HUES6 (cell line): ENCODE results near the gene FOXN3.
A peak's percentile ranks its signal among the peaks of the same experiment; 100 is the strongest.
"Not testable (repeated sequence)": the region's sequence is repeated elsewhere in the genome, so short reads cannot be mapped to it uniquely, and the experiment has no call there.

ENCODE experiments used
- H3K27ac ChIP-seq: 2 replicates; pipeline ENCODE4 v1.7.0; 2013; ENCODE audit warnings: low read depth, mild to moderate bottlenecking, low read length, inconsistent platforms
- H3K27me3 ChIP-seq: 2 replicates; pipeline ENCODE4 v1.6.1; 2013; ENCODE audit warnings: low read length; ENCODE audit not compliant: control insufficient read depth, insufficient read depth
- H3K36me3 ChIP-seq: 2 replicates; pipeline ENCODE4 v1.6.1; 2013; ENCODE audit warnings: low read length; ENCODE audit not compliant: control insufficient read depth, insufficient read depth
- H3K4me1 ChIP-seq: 2 replicates; pipeline ENCODE4 v1.6.1; 2013; ENCODE audit warnings: low read length; ENCODE audit not compliant: control insufficient read depth, insufficient read depth
- H3K4me3 ChIP-seq: 2 replicates; pipeline ENCODE4 v1.5.1; 2013; ENCODE audit warnings: low read depth, low read length
- H3K9ac ChIP-seq: one replicate; pipeline ENCODE4 v1.6.1; 2013; ENCODE audit warnings: mild to moderate bottlenecking, low read length
- H3K9me3 ChIP-seq: 2 replicates; pipeline ENCODE4 v1.6.1; 2013; ENCODE audit warnings: low read depth, low read length; ENCODE audit not compliant: control insufficient read depth, insufficient read depth

FOXN3 gene

DNA sequence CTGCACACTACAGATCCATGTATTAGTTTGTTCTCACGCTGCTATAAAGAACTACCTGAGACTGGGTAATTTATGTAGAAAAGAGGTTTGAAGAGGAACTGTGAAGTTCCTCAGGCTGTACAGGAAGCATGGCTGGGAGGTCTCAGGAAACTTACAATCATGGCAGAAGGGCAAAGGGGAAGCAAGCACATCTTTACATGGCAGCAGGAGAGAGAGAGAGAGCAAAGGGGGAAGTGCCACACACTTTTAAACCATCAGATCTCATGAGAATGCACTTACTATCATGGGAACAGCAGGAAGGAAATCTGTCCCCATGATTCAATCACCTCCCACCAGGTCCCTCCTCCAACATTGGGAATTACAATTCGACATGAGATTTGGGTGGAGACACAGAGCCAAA is 265.3 kb downstream of the FOXN3 start:
- H3K4me1 ChIP-seq, H3K27me3 ChIP-seq, H3K9me3 ChIP-seq, H3K36me3 ChIP-seq, H3K27ac ChIP-seq, H3K9ac ChIP-seq, H3K4me3 ChIP-seq: not testable (repeated sequence)

DNA sequence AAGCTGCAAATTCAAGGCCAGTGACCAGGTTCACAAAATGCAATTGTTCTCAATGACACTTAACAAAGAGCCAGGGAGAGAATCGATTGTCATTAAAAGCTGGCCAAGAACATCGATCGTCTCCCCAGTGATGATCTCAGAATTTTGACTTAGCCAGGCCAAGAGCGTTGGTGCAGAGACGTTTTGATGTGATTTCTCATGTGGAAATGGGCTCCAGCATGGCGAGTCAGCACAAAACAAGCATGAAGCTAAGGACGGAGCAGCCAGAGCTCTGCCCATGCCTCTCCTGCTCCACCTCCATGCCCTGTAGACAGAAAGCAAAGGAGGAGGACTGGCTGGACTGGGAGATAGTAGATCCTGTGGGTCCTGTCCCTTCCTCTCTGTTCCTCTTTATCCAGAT is 270.8 kb downstream of the FOXN3 start:
- Histone ChIP-seq H3K4me1 (peaks cover 7% of the 10 kb centered on the region; the same call in 1 of the 2 replicates), H3K9ac (no peak overlapping the region), H3K27me3 (no peaks in the 10 kb centered on the region), H3K27ac (no peak overlapping the region), H3K9me3 (no peaks in the 10 kb centered on the region), H3K4me3 (no peak overlapping the region), H3K36me3 (no peaks in the 10 kb centered on the region)

DNA sequence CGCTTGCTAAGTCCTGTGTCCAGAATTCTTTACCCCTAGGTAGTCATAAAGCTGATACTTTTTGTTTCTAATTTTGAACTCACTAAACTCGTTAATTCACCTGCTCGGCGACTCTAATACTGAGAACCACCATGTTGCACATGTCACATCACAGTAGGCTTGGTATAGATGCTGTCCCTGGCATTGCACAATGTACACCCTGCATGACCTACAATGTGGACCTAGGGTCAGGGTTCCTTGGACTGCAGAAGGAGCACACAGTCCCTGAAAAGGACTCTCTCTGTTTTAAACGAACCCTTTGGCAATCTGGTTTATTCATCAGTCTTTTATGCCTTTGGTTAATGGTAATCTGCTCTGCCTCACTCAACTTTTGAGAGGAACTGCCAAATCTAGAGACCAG is 272.4 kb downstream of the FOXN3 start:
- no peaks in the 10 kb centered on the region for H3K36me3 ChIP-seq
- no peak overlapping the region for H3K9ac ChIP-seq
- no peak overlapping the region for H3K4me3 ChIP-seq
- H3K27me3 ChIP-seq, result no peaks in the 10 kb centered on the region
- H3K4me1 ChIP-seq, result peaks cover 13% of the 10 kb centered on the region
- H3K27ac ChIP-seq, result no peak overlapping the region
- H3K9me3 ChIP-seq, result no peaks in the 10 kb centered on the region

DNA sequence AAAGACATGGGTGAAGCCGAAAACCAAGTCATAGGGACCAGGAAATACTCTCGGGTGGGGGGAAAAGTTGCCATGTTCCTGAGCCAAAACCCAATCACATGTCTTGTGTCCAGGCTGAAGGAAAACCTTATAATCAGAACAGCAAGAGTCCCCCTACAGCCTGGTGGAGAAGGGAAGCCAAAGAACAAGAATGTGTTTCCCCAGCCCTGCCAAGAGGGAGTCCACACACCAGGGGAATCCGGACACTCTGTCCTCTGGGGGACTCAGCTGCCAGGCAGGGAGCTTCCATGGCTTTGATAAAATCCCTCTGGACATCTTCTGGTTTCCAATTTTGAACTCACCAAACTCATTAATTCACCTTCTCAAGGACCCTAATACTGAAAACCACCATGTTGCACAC is 273.0 kb downstream of the FOXN3 start:
- no peak overlapping the region for H3K9ac ChIP-seq
- no peaks in the 10 kb centered on the region for H3K9me3 ChIP-seq
- peaks cover 19% of the 10 kb centered on the region for H3K4me1 ChIP-seq
- no peak overlapping the region for H3K4me3 ChIP-seq
- no peaks in the 10 kb centered on the region for H3K36me3 ChIP-seq
- H3K27me3 ChIP-seq, result no peaks in the 10 kb centered on the region
- H3K27ac ChIP-seq, result no peak overlapping the region

DNA sequence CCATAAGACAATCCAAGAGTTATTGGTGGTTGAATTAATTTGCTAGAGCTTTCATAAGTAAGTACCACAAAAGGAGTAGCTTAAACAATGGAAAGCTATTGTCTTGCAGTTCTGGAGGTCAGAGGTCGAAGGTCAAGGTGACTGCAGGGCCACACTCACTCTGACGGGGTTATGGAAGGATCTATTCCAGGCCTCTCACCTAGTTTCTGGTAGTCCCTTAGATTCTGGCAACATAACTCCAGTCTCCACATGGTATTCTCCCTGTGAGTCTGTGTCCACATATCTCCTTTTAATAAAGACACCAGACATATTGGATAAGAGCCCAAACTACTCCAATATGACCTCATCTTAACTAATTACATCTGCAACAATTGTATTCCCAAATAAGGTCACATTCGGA is 273.4 kb downstream of the FOXN3 start:
- Histone ChIP-seq H3K4me1 (peaks cover 24% of the 10 kb centered on the region), H3K27ac (no peak overlapping the region), H3K9ac (no peak overlapping the region), H3K36me3 (no peaks in the 10 kb centered on the region), H3K27me3 (no peaks in the 10 kb centered on the region), H3K9me3 (no peaks in the 10 kb centered on the region), H3K4me3 (no peak overlapping the region)

DNA sequence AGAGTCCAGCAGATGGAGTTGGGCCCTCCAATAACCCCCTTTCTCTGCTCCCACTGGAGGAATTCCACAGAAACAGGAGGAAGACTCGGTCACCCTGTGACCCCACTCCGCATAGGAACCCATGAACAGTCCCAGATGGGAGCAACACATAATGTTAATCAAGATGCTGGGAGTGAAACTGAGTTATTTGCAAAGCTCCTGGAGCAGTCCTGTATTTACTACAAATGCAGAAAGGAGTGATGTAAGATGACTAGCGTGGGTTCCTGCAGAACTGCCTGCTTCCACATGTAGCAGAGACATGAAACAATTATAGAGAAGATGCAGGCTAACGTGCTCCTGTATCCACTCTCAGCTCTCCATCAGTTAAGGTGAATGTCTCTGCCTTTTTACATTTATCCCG is 274.7 kb downstream of the FOXN3 start:
- no peaks in the 10 kb centered on the region for H3K36me3 ChIP-seq
- no peak overlapping the region for H3K4me3 ChIP-seq
- no peak overlapping the region for H3K27ac ChIP-seq
- peaks cover 24% of the 10 kb centered on the region for H3K4me1 ChIP-seq
- no peaks in the 10 kb centered on the region for H3K27me3 ChIP-seq
- no peak overlapping the region for H3K9ac ChIP-seq
- no peaks in the 10 kb centered on the region for H3K9me3 ChIP-seq

DNA sequence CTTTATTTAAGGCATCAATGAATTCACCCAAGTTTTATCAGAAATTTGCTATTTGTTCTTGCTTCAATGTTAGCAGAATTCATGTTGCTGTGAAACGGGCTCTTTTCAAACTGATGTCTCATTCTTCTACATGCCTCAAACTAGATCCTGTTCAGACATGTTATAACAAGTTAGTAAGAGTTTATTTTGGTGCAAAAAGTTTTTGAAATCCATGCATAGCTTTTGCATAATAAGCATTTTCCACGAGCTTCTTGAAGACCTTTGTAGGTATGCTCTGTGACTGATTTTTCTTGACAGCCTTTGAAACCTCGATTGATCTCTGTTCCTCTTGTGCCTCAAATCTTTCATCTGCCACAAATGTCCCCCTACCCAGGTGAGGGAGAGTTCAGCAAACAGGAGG is 275.2 kb downstream of the FOXN3 start:
- H3K9ac ChIP-seq, result no peak overlapping the region
- no peaks in the 10 kb centered on the region for H3K36me3 ChIP-seq
- H3K9me3 ChIP-seq, result no peaks in the 10 kb centered on the region
- H3K27ac ChIP-seq, result no peak overlapping the region
- no peak overlapping the region for H3K4me3 ChIP-seq
- H3K4me1 ChIP-seq, result peaks cover 24% of the 10 kb centered on the region
- no peaks in the 10 kb centered on the region for H3K27me3 ChIP-seq

DNA sequence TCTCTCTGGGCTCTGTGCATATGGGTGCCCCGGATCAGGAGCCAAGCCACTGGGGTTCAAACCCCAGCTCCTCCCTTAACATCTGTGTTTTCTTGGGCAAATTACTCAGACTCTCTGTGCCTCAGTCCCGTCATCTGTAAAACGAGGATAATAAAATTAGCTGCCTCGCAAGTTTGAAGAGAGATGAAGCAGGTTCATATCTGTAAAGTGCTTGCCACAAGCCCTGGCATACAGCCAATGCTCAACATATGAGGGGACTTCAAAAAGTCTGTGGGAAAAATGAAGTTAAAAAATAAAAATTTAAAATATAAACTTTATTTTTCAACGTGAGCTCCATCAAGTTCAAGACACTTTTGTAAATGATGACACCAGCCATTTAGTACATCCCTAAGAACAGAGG is 276.7 kb downstream of the FOXN3 start:
- Histone ChIP-seq H3K4me3 (no peak overlapping the region), H3K9ac (no peak overlapping the region), H3K9me3 (peaks cover 3% of the 10 kb centered on the region; the same call in 1 of the 2 replicates), H3K27me3 (no peaks in the 10 kb centered on the region), H3K27ac (no peak overlapping the region), H3K36me3 (no peaks in the 10 kb centered on the region), H3K4me1 (peaks cover 18% of the 10 kb centered on the region)

DNA sequence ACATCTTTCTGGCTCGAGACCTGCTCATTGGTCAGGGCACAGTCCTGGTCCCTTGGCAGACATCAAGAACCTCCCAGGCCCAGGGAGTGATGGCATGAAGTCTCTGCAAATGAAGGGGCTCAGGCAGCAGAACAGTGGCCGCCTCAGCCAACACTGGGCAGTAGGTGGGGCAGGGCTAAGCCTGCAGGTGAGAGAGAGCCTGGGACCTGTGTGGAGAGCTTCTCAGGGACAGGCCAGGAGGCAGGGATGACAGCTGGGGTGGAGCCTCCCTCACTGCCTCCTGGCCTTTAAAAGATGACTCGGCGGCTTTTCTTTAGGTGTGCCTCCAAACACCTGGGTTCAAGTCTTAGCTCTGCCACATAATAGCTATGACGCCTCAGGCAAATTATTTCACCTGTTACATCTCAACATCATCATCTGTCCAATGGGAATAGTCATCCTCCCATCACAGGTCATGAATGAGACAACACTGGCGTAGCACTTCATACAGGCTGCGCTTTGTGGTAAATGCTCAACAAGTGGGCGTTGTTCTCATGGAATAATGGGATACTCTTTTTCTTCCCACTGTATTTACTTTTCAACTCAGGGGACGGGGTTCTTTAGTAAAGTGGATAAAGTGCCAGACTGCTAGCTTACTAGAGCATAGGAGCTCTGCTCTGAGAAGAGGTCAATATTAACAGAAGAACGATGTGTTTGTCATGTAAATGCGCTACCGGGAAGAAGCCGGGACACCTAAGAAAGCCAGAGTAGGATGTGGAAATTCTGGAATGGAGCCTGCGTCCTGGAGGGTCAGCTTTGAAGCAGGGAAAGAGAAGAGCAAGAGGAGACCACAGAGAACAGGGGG is 277.4 kb downstream of the FOXN3 start:
- Histone ChIP-seq H3K9me3 (peaks cover 3% of the 10 kb centered on the region; the same call in 1 of the 2 replicates), H3K4me3 (peak overlapping the region; percentile 36), H3K27ac (no peak overlapping the region), H3K27me3 (no peaks in the 10 kb centered on the region), H3K9ac (no peak overlapping the region), H3K36me3 (no peaks in the 10 kb centered on the region), H3K4me1 (peaks cover 18% of the 10 kb centered on the region)

DNA sequence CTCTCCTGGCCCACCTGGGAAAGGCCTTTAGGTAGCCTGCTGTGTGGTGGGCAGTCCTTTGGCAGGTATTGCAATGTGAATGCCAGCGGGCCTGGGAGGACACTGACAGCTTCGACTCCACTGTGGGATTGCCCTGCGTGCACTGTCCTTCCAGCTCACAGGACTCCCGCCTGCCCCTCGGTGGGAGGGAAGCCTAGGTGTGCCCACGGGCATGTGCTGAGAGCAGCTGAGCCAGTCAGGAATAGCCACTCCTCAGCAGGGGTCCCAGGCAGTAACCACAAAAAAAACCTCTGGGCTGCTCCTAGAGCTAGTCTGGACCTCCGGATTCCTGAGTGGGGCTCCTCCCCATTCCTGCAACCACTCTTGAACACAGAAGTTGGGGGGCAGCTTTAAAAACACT is 278.2 kb downstream of the FOXN3 start:
- no peak overlapping the region for H3K27ac ChIP-seq

DNA sequence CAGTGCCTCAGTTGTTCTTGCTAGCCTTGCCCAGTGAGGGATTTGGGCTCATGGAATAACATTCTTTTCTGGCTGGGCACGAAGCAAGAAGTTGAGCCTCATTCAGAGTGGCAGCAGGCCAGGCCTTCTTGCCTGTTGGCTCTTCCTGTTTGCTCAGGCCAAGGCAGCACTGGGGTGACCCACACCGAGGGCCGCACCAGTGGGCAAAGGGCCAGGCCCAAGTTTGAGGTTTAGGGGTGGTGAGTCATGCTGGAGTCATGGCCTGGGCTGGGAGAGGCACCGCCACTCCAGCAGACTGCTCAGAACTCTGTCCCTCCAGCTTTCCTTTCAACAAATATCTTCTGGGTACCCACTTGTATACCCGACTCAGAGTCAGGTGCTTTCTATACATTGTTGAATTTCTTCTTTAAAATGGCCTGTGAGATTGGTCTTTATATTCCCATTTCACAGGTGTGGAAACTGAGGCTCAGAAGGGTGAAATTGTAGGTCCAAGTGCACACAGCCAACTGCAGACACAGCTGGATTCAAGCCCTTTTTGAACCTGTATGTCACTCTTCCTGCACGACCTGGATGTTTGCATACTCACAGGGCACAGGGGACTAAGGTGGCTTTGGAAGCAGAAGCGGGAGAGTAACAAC is 279.4 kb downstream of the FOXN3 start:
- Histone ChIP-seq H3K9me3 (peaks cover 3% of the 10 kb centered on the region; the same call in 1 of the 2 replicates), H3K9ac (no peak overlapping the region), H3K27me3 (no peaks in the 10 kb centered on the region), H3K36me3 (no peaks in the 10 kb centered on the region), H3K4me1 (peaks cover 18% of the 10 kb centered on the region), H3K27ac (no peak overlapping the region), H3K4me3 (no peak overlapping the region)

More for the DNA sequence above, 278.2 kb downstream of the FOXN3 start:
- Histone ChIP-seq H3K9ac (no peak overlapping the region), H3K4me1 (peaks cover 18% of the 10 kb centered on the region), H3K4me3 (no peak overlapping the region), H3K27me3 (no peaks in the 10 kb centered on the region), H3K36me3 (no peaks in the 10 kb centered on the region), H3K9me3 (peaks cover 3% of the 10 kb centered on the region; the same call in 1 of the 2 replicates)
